NCI-H1436 treated with DMSO at 0.1 percent for 48 hours (cell line): ENCODE results near the gene YTHDF2.
"Not testable (repeated sequence)": the region's sequence is repeated elsewhere in the genome, so short reads cannot be mapped to it uniquely, and the experiment has no call there.

ENCODE experiments used
- DNase-seq: peaks from one replicate; lab custom pipeline; 2025; lab: John Stamatoyannopoulos, UW

Gene YTHDF2

DNA sequence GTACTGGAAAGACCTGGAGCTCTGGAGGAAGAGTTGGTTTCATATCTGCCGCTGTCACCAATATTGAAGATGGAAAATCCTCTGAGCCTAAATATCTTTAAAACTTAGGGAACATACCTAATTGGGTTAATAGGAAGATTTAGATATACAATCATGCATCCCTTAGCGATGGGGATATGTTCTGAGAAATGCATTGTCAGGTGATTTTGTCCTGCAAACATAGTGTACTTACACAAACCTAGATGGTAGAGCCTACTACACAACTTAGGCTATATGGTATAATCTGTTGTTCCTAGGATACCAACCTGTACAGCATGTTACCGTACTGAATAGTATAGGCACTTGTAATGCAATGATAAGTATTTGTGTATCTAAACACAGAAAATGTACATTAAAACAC lies 22.5 kb downstream of the YTHDF2 start:
- no peak for DNase-seq

DNA sequence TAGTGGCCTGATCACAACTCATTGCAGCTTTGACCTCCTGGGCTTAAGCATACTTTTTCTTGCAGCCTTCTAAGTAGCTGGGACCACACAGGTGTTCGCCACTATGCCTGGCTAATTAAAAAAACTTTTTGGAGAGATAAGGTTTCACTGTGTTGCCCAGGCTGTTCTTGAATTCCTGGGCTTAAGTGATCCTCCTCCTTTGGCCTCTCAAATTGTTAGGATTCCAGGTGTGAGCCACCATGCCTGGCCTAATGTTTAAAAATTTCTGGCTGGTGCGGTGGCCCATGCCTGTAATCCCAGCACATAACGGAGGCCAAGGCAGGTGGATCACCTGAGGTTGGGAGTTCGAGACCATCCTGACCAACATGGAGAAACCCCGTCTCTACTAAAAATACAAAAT lies 24.4 kb downstream of the YTHDF2 start:
- no peak for DNase-seq

DNA sequence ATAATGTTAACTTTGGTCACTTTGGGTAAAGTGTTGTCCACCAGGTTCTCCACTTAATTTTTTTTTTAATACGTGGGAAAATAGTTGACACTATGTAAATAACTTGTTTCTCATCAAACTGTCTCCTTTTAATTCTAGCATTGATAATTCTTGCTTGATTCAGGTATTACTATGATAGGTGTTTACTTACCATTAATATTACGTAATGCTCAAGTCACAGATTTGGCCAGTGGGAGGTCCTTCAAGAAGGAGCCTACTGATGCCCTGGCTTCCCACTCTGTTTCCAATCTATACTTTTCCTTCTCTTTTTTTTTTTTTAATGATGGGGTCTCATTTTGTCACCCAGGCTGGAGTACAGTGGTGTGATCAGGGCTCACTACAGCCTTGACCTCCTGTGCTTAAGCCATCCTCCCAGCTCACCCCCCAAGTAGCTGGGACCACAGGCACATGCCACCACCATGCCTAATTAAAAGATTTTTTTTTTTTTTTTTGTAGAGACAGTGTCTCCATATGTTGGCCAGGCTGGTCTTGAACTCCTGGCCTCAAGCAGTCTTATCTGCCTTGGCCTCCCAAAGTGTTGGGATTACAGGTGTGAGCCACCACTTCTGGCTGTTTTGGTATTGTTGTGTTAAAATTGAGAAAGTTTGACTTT lies 29.9 kb downstream of the YTHDF2 start:
- DNase-seq, result no peak

DNA sequence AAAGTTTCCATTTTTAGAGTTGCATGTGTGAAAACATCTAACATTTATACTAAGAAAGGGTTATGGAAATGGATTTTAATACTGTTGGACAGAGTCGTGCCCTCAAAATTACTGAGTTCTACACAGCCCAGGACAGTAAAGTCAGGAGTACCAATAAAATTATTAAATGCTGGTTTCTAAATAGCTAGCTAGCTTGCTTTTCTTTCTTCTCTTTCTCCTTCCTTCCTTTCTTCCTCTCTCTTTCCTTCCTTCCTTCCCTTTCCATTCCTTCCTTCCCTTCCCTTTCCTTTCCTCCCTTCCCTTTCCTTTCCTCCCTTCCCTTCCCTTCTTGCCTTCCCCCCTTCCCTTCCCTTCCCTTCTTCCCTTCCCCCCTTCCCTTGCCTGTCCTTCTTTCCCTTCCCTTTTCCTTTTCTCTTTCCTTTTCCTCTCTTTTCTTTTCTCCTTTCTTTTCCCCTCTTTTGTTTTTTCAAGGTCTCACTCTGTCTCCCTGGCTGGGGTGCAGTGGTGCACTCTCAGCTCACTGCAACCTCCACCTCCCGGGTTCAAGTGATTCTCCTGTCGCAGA lies 33.9 kb downstream of the YTHDF2 start:
- DNase-seq, result no peak

DNA sequence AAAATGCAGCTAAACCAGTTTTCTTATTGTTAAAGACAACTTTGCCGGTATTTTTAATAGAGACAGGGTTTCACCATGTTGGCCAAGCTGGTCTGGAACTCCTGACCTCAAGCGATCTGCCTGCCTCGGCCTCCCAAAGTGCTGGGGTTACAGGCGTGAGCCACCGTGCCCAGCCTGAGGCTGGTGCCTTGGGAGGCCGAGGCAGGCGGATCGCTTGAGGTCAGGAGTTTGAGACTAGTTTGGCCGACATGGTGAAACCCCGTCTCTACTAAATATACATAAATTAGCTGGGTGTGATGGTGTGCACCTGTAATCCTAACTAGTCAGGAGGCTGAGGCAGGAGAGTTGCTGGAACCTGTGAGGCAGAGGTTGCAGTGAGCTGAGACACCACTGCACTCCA lies 35.2 kb downstream of the YTHDF2 start:
- DNase-seq, result not testable (repeated sequence)

DNA sequence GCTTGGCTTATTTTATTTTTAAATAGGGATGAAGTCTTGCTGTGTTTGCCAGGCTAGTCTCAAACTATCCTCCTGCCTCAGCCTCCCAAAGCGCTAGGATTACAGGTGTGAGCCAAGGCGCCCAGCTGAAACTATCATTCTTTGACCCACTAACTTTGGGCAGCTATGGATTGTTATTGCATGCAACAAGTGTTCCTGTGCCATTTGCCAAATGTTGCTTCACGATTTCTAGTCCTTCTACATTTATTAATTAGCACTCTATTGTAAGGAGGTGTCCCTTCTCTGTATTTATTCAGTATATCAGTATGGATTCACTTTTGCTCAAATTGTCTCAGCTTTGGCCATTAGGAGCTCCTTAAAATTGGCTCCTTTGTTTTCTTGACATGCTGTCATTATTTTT lies 36.4 kb downstream of the YTHDF2 start:
- no peak for DNase-seq

GRCh38 chr1:28775121-28775942 lies 38.6 kb downstream of the YTHDF2 start:
- DNase-seq, result no peak

DNA sequence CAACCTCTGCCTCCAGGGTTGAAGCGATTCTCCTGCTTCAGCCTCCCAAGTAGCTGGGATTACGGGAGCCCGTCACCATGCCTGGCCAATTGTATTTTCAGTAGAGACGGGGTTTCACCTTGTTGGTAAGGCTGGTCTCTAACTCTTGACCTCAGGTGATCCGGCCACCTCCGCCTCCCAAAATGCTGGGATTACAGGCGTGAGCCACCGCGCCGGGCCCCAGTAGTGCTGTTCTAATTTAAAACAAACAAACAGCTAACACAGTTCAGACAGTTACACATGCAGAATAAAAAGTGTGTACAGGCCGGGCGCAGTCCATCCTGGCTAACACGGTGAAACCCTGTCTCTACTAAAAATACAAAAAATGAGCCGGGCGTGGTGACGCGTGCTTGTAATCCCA lies 39.6 kb downstream of the YTHDF2 start:
- DNase-seq, result no peak

DNA sequence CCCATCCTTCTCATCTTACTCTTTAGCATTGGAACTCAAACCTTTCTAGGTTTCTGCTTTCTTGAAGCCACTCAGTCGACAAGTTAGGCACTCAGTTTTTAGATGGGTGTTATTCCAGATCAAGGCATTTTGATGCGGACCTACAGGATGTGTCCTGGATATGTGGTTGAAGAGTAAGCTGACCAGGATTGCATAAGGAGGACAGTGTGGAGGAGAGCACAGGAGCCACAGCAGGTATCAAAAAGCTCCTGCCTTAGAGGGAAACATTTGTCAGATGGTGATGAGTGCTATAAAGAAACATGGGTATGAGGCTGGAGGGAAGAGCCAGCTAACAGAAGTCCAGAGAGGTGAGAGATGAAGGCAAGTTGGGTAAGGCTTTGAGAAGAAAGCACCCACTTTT lies 41.3 kb downstream of the YTHDF2 start:
- DNase-seq, result no peak

DNA sequence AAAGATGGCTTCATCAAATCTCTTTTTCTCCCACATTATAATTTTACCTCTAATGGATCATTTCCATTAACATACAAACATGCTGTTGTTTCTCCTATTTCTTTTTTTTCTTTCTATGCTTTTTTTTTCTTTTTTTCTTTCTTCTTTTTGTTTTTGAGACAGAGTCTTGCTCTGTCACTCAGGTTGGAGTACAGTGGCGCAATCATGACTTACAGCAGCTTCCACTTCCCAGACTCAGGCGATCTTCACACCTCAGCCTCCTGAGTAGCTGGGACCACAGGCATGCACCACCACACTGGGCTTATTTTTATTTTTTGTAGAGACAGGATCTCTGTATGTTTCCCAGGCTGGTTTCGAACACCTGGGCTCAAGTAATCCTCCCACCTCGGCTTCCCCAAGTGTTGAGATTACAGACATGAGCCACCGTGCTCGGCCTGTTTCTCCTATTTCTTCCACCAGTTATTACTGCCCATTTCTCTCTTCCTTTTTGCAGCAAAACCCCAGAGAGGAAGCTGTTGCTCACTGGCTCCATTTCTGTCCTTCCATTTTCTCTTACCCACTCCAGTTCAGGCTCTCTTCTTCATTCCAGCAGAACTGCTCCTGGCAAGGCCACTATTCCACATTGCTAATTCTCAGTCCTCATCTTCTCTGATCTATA lies 43.1 kb downstream of the YTHDF2 start:
- no peak for DNase-seq

- DNase-seq, result no peak
Observed at GRCh38 chr1:28781305-28781704, 44.6 kb downstream of the YTHDF2 start.

GRCh38 chr1:28782011-28782410 lies 45.3 kb downstream of the YTHDF2 start:
- no peak for DNase-seq

DNA sequence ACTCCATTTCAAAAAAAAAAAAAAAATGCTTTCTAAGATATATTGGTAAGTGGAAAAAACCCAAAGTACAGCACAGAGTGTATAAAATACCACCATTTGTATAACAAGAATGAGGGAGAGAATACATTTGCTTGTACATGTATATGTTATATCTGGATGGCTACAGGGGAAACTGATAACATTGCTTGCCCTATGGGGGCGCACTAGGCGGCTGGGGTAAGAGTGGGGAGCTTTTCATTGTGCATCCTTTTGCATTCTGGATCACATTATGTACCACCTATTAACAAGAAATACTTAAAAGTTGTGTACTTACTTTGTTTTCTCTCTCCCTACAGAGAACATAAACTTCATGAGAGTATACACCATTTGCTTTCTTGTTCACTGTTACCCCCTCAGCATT lies 46.6 kb downstream of the YTHDF2 start:
- no peak for DNase-seq

- DNase-seq, result no peak
Observed at GRCh38 chr1:28789412-28789811, 52.7 kb downstream of the YTHDF2 start.

GRCh38 chr1:28789816-28790215 lies 53.1 kb downstream of the YTHDF2 start:
- DNase-seq, result no peak

GRCh38 chr1:28790377-28791035 lies 53.8 kb downstream of the YTHDF2 start:
- DNase-seq, result no peak

GRCh38 chr1:28791929-28792328 lies 55.2 kb downstream of the YTHDF2 start:
- not testable (repeated sequence) for DNase-seq

DNA sequence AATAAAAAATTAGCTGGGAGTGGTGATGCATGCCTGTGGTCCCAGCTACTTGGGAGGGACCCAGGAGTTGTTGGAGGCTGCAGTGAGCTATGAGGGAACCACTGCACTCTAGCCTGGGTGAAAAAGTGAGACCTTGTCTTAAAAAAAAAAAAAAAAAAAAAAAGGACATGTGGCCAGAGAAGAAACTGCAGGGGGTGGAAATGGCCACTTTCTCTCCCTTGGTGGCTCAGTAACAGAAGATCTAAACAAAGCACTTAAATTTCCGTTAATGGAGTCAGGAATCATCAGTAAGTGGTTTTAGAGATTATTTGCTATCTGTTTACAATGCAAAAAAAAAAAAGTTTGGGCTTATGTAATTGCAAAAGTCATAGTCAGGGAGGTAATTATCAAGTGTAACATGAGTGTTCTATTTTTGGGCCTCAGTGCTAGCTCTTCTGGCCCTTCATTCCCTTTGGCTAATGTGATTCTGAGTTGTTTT lies 55.9 kb downstream of the YTHDF2 start:
- DNase-seq, result no peak

DNA sequence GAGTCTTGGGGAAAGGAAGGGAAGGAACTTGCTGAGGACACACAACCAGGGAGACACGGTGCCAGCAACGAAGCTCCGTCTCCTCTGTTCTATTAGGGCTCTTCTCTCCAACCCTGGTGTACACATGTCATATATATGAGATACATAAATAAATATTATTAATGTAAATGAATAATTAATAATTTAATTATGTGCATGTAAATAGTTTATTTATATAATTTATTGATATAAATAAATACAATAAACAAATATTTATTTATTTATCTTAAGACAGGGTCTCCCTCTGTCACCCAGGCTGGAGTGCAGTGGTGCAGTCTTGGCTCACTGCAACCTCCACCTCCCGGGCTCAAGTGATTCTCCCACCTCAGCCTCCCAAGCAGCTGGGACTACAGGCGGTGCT lies 57.8 kb downstream of the YTHDF2 start:
- not testable (repeated sequence) for DNase-seq

DNA sequence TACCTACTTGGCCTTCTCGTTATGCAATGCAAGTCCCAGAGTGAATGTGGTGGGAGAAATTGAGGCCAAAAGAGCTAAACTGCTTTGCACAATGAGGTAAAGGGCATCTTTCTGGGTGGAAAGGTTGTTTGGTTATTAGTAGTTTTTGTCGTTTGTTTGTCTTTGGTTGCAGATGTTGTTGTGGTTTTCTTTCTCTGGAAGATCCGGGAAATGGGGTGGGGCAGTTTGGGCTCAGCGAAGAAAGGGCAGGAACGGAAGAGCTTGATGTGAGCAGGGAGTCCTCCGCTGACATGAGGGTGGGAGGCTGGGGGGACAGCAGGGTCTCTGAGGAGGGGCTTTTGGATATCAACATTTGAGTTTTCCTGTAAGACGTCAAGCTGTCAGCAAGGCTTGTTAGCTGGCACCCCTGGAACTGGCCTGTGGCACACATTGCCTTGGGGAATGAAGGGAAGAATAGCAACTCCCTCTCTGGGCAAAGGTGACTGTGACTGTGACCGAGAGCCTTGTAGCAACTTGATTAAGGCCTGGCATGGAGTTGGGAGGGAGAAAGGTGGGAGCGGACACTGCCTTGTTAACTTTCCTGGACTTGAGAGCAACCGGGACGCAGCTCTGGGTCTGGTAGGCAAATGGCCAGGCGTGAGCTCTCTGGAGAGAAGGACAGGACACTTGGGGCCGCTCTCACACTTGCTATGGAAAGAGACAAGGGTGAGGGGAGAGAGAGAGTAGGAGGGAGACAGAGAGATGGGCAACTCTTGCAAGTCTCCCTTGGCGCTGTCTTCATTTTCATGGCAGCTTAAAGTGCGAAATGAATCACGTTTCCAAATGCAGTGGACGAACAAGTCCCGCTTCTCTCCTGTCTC lies 59.8 kb downstream of the YTHDF2 start:
- DNase-seq, result no peak

DNA sequence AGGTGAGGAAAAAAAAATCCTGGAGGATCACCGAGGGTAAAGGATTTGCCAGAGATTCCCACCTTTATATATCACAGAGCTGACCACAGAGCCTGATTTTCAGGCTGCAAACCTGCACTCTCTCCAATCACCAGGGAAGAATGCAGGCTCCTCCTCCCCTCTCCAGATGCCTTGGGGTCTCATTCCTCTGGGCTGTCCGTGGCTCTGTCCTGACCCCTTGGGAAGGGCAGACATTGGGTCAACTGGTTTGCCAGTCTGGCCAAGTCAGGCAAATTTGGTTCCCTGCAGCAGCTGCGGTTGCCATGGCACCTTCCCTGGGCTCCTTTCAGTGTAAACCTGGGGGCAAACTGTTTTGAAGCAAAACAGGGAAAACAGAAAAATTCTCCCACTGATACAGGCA lies 63.6 kb downstream of the YTHDF2 start:
- DNase-seq, result no peak
